ENCODE measurements around the gene CRABP2.

Gene CRABP2

GRCh38 chr1:156654700-156655099 is 50.7 kb downstream of the CRABP2 start:
- DNase-seq (ENCODE audit: low spot score), result no peak

GRCh38 chr1:156652992-156653355 is 52.4 kb downstream of the CRABP2 start:
- no peak for DNase-seq (ENCODE audit: low spot score)

DNA sequence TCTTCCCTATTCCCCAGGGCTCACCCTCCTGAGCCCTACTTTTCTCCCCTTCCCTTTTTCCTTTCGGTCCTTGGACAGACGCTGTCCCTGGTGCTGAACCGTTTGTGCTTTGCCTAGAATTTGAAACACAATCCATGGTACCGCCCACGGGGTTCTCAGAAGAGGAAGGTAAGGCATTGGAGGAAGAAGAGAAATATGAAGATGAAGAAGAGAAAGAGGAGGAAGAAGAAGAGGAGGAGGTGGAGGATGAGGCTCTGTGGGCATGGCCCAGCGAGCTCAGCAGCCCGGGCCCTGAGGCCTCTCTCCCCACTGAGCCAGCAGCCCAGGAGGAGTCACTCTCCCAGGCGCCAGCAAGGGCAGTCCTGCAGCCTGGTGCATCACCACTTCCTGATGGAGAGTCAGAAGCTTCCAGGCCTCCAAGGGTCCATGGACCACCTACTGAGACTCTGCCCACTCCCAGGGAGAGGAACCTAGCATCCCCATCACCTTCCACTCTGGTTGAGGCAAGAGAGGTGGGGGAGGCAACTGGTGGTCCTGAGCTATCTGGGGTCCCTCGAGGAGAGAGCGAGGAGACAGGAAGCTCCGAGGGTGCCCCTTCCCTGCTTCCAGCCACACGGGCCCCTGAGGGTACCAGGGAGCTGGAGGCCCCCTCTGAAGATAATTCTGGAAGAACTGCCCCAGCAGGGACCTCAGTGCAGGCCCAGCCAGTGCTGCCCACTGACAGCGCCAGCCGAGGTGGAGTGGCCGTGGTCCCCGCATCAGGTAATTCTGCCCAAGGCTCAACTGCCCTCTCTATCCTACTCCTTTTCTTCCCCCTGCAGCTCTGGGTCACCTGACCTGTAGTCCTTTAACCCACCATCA is 53.0 kb downstream of the CRABP2 start:
- peak; percentile 60 for DNase-seq (ENCODE audit: low spot score)

Measured in AG08396 (cell line).